Endothelial cell of umbilical vein (primary cell): Measurements from ENCODE around the gene SF3B5.

Source experiments
- CTCF ChIP-seq, 2 donors: IDR thresholded peaks; 1 replicate in 1 of 2; 2 replicates in 1 of 2; pipeline ENCODE4 v1.5.1; 2011; ENCODE audit warnings: low read length in 2 of 2, mild to moderate bottlenecking in 2 of 2, moderate library complexity in 2 of 2, control low read depth in 1 of 2, inconsistent platforms in 1 of 2, low read depth in 1 of 2; ENCODE audit not compliant: insufficient read depth in 1 of 2; ENCODE audit errors: extremely low read depth in 1 of 2
- EZH2 ChIP-seq: IDR thresholded peaks from 2 replicates; pipeline ENCODE4 v1.6.1; 2012; ENCODE audit warnings: borderline replicate concordance, low read depth, mild to moderate bottlenecking, moderate library complexity, low read length, inconsistent platforms; ENCODE audit not compliant: severe bottlenecking
- FOS ChIP-seq: IDR thresholded peaks from 2 replicates; pipeline ENCODE4 v1.6.1; 2011; ENCODE audit warnings: mild to moderate bottlenecking, low read length, moderate library complexity, borderline replicate concordance; ENCODE audit not compliant: insufficient read depth
- GATA2 ChIP-seq: IDR thresholded peaks from 2 replicates; pipeline ENCODE4 v1.7.0; 2011; ENCODE audit warnings: low read depth, mild to moderate bottlenecking, moderate library complexity, mixed read lengths, low read length; ENCODE audit not compliant: insufficient read length, insufficient read depth
- JUN ChIP-seq: IDR thresholded peaks from 2 replicates; pipeline ENCODE4 v1.6.1; 2011; ENCODE audit warnings: borderline replicate concordance, low read depth; ENCODE audit not compliant: insufficient read length, insufficient read depth
- MYC ChIP-seq: IDR thresholded peaks from one replicate; pipeline ENCODE4 v1.6.1; 2011; ENCODE audit warnings: mild to moderate bottlenecking, low read depth, low read length
- POLR2A ChIP-seq: IDR thresholded peaks from 2 replicates; pipeline ENCODE4 v1.6.1; 2012; ENCODE audit warnings: low read depth, mild to moderate bottlenecking, control low read depth, low read length
- POLR2AphosphoS5 ChIP-seq: IDR thresholded peaks from 2 replicates; pipeline ENCODE4 v1.6.1; 2012; ENCODE audit warnings: low read depth, mild to moderate bottlenecking, control low read depth, low read length, moderate library complexity; ENCODE audit not compliant: insufficient read depth

- TF ChIP-seq CTCF (IDR thresholded peaks at IDR 0.05; ENCODE audit: extremely low read depth in 1 of 2, insufficient read depth in 1 of 2, low read depth in 1 of 2, low read length in 2 of 2) = no peak
- no peak for TF ChIP-seq POLR2A
- peak; percentile 97 for TF ChIP-seq JUN
- TF ChIP-seq POLR2AphosphoS5 = no peak
- no peak for TF ChIP-seq EZH2
- no peak for TF ChIP-seq MYC
- TF ChIP-seq GATA2 = no peak
- peak; percentile 98 for TF ChIP-seq FOS
These were observed 35.9 kb upstream of the SF3B5 start for GRCh38 chr6:144131248-144131709.
